ENCODE measurements around the gene SGSM1. TPM values are rescaled to one million over a fixed set of nuclear protein-coding genes. Genes with fewer than 3 reads are reported as not detected.

The SGSM1 gene
- total RNA-seq, 4 donors from 2014 or later, result 0.07 to 0.44 (median 0.41) TPM; not detected in 1

DNA sequence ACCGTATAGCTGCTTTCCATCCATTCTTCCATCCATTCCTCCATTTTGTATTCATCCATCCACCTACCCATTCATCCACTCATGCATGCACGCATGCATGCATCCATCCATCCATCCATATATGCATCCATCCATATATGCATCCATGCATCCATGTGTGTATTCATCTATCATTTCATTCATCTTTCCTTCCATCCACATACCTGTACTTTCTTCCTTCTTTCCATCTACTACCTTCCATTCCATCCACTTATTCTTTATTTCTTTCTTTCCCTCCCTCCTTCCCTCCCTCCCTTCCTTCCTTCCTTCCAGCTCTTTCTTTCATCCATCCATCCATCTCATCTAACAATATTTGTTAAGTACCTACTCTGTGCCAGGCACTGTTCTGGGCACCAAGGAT lies 166.4 kb downstream of the SGSM1 start:
- in situ Hi-C loops (cut with MboI; ENCODE audit: low sequenced_read_pairs in 4 of 4), result no loop called here
- peaks cover 22 to 36% of the 10 kb centered on the region in 2 donors for H3K4me1 ChIP-seq
- no peaks in the 10 kb centered on the region for H3K27me3 ChIP-seq

DNA sequence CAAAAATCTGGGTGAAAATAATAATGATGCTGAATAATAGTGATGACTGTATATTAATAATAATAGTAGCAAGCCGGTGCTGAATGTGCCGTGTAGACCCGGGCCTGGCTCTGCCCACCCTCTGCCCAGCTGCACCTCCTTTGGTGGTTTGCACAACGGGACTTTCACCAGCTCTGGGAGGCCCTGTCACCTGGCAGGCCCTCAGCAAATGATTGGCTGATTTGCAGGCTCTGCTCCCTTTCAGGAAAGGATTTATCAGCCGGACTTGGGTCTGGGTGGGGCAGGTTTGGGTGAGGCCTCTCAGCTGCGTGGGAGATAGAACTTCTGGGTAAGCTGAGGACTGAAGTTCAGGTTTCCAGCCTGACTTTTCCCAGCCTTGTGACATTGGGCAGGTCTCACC lies 167.9 kb downstream of the SGSM1 start:
- DNase-seq, result no peak
- no peak for TF ChIP-seq POLR2A (IDR thresholded peaks at IDR 0.05)
- TF ChIP-seq, protein P1, sequence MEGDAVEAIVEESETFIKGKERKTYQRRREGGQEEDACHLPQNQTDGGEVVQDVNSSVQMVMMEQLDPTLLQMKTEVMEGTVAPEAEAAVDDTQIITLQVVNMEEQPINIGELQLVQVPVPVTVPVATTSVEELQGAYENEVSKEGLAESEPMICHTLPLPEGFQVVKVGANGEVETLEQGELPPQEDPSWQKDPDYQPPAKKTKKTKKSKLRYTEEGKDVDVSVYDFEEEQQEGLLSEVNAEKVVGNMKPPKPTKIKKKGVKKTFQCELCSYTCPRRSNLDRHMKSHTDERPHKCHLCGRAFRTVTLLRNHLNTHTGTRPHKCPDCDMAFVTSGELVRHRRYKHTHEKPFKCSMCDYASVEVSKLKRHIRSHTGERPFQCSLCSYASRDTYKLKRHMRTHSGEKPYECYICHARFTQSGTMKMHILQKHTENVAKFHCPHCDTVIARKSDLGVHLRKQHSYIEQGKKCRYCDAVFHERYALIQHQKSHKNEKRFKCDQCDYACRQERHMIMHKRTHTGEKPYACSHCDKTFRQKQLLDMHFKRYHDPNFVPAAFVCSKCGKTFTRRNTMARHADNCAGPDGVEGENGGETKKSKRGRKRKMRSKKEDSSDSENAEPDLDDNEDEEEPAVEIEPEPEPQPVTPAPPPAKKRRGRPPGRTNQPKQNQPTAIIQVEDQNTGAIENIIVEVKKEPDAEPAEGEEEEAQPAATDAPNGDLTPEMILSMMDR (IDR thresholded peaks at IDR 0.05 in 4 of 5, conservative IDR thresholded peaks at IDR 0.05 in 1 of 5), result no peak
- in situ Hi-C loops (cut with MboI; ENCODE audit: low sequenced_read_pairs in 4 of 4) (no loop called here), intact Hi-C loops (cut with DNase I; ENCODE audit: low total_unique reads) (no loop called here)
- no peaks in the 10 kb centered on the region for H3K36me3 ChIP-seq
- H3K4me3 ChIP-seq, result no peak overlapping the region
- peak overlapping the region in 1 of 4 donors; percentile 18 for H3K27ac ChIP-seq
- ATAC-seq, result no peak
- H3K27me3 ChIP-seq, result no peaks in the 10 kb centered on the region
- H3K9me3 ChIP-seq, result no peaks in the 10 kb centered on the region
- H3K4me1 ChIP-seq, result peaks cover 18 to 33% of the 10 kb centered on the region in 2 donors

More for the DNA sequence above, 166.4 kb downstream of the SGSM1 start:
- TF ChIP-seq, protein P1 (IDR thresholded peaks at IDR 0.05 in 4 of 5, conservative IDR thresholded peaks at IDR 0.05 in 1 of 5), result no peak
- no peak for TF ChIP-seq POLR2A (IDR thresholded peaks at IDR 0.05)
- no peak overlapping the region for H3K4me3 ChIP-seq
- intact Hi-C loops (cut with DNase I; ENCODE audit: low total_unique reads), result no loop called here
- H3K9me3 ChIP-seq, result no peaks in the 10 kb centered on the region
- DNase-seq, result no peak
- H3K36me3 ChIP-seq, result no peaks in the 10 kb centered on the region
- H3K27ac ChIP-seq, result no peak overlapping the region
- no peak for ATAC-seq

DNA sequence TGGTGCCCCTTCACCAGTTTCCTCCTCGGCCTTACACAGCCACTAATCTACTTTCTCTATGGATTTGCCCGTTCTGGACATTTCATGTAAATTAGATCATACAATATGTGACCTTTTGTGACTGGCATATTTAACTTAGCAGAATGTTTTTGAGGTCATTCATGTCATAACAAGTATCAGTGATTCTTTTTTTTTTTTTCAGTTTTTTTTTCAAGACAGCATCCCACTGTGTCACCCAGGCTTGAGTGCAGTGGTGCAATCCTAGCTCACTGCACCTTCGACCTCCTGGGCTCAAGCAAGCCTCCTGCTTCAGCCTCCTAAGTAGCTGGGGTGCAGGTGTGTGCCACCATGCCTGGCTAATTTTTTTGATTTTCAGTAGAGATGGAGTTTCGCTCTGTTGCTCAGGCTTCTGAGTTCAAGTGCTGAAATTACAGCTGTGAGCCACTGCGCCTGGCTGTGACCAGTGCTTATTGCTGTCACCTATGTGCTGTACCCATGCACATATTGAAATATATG lies 169.2 kb downstream of the SGSM1 start:
- intact Hi-C loops (cut with DNase I; ENCODE audit: low total_unique reads) (no loop called here), in situ Hi-C loops (cut with MboI; ENCODE audit: low sequenced_read_pairs in 4 of 4) (no loop called here)
- TF ChIP-seq, protein P1 (IDR thresholded peaks at IDR 0.05 in 4 of 5, conservative IDR thresholded peaks at IDR 0.05 in 1 of 5), result no peak
- no peak for TF ChIP-seq POLR2A (IDR thresholded peaks at IDR 0.05)
- H3K9me3 ChIP-seq, result no peaks in the 10 kb centered on the region
- no peak overlapping the region for H3K4me3 ChIP-seq
- no peaks in the 10 kb centered on the region for H3K36me3 ChIP-seq
- peaks cover 13 to 21% of the 10 kb centered on the region in 2 donors for H3K4me1 ChIP-seq
- peak overlapping the region in 1 of 4 donors; percentile 76 for H3K27ac ChIP-seq
- H3K27me3 ChIP-seq, result no peaks in the 10 kb centered on the region
- DNase-seq, result no peak
- no peak for ATAC-seq

DNA sequence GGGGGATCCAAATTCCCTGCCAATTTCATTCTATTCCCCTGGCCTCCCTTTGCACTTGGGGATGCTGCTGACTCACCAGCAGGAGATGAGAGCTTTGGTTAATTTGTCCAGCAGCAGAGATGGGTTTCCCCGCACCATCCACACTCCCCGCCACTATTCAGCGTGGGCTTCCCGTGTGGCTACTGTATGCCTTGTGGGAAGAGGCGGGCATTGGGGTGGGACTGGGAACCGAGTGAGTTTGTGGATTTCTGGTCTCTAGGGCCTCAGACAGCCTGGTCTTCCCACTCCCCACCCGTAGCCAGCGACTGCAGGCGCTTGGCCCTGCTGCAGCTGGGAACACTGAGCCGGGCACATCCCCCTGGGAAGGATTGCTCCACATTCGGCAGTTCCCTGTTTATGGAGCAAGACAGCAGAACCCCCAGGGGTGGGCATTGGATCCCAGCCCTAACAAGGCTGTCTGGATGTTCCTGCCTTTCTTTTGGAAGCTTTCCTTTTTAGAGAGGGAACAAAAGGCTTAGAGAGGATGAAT lies 169.9 kb downstream of the SGSM1 start:
- Histone ChIP-seq H3K4me1 (peaks cover 13 to 16% of the 10 kb centered on the region in 2 donors), H3K27me3 (no peaks in the 10 kb centered on the region), H3K9me3 (no peaks in the 10 kb centered on the region), H3K36me3 (no peaks in the 10 kb centered on the region), H3K4me3 (no peak overlapping the region), H3K27ac (peak overlapping the region; percentile 72 to 79 (median 76))
- TF ChIP-seq POLR2A (IDR thresholded peaks at IDR 0.05), result no peak
- TF ChIP-seq, protein P1 (IDR thresholded peaks at IDR 0.05 in 4 of 5, conservative IDR thresholded peaks at IDR 0.05 in 1 of 5), result no peak
- intact Hi-C loops (cut with DNase I; ENCODE audit: low total_unique reads) (no loop called here), in situ Hi-C loops (cut with MboI; ENCODE audit: low sequenced_read_pairs in 4 of 4) (no loop called here)
- ATAC-seq, result peak; percentile 60 to 67
- DNase-seq, result peak; percentile 26 to 60

Data from gastrocnemius medialis (tissue), 4 donors.